ENCODE measurements around the gene DNASE1L2.
"Not testable (repeated sequence)": the region's sequence is repeated elsewhere in the genome, so short reads cannot be mapped to it uniquely, and the experiment has no call there.

DNASE1L2 gene

GRCh38 chr16:2195322-2196161 lies 40.7 kb upstream of the DNASE1L2 start:
- Histone ChIP-seq H3K27me3 (ENCODE audit: low read depth, low read length) (peaks cover 29% of the 10 kb centered on the region), H3K4me3 (ENCODE audit: low read depth in 1 of 2, low read length in 2 of 2) (peak overlapping the region in 1 of 2 donors; percentile 26), H3K9me3 (ENCODE audit: control insufficient read depth in 1 of 2, low read length in 2 of 2) (no peaks in the 10 kb centered on the region), H3K36me3 (ENCODE audit: control insufficient read depth in 1 of 2, insufficient read depth in 2 of 2, low read length in 2 of 2) (no peaks in the 10 kb centered on the region), H3K27ac (ENCODE audit: low read length) (no peak overlapping the region), H3K4me1 (ENCODE audit: control insufficient read depth in 1 of 2, insufficient read depth in 2 of 2, low read length in 2 of 2) (peaks cover 0 to 16% of the 10 kb centered on the region in 2 donors)

- Histone ChIP-seq H3K27me3 (ENCODE audit: low read depth, low read length) (peaks cover 29% of the 10 kb centered on the region), H3K27ac (ENCODE audit: low read length) (no peak within 1 kb of the TSS)
Measured at GRCh38 chr16:2196162-2196980, 39.9 kb upstream of the DNASE1L2 start, which contains the start of gene CASKIN1. Gene CASKIN1 (minus strand): TSS chr16:2196605. CDS start chr16:2196432, 173 bp downstream.

GRCh38 chr16:2196981-2197511 lies 39.2 kb upstream of the DNASE1L2 start:
- H3K36me3 ChIP-seq (ENCODE audit: control insufficient read depth in 1 of 2, insufficient read depth in 2 of 2, low read length in 2 of 2), result no peaks in the 10 kb centered on the region
- no peak overlapping the region for H3K27ac ChIP-seq (ENCODE audit: low read length)
- H3K27me3 ChIP-seq (ENCODE audit: low read depth, low read length), result peaks cover 29% of the 10 kb centered on the region
- no peak overlapping the region for H3K4me3 ChIP-seq (ENCODE audit: low read depth in 1 of 2, low read length in 2 of 2)
- no peaks in the 10 kb centered on the region for H3K9me3 ChIP-seq (ENCODE audit: control insufficient read depth in 1 of 2, low read length in 2 of 2)
- peaks cover 0 to 16% of the 10 kb centered on the region in 2 donors for H3K4me1 ChIP-seq (ENCODE audit: control insufficient read depth in 1 of 2, insufficient read depth in 2 of 2, low read length in 2 of 2)

More at GRCh38 chr16:2196162-2196980, 39.9 kb upstream of the DNASE1L2 start, which contains the start of gene CASKIN1:
- H3K36me3 ChIP-seq (ENCODE audit: control insufficient read depth in 1 of 2, insufficient read depth in 2 of 2, low read length in 2 of 2), result no peaks in the 10 kb centered on the region
- H3K4me3 ChIP-seq (ENCODE audit: low read depth in 1 of 2, low read length in 2 of 2), result peak within 1 kb of the TSS in 1 of 2 donors; percentile 26
- H3K9me3 ChIP-seq (ENCODE audit: control insufficient read depth in 1 of 2, low read length in 2 of 2), result no peaks in the 10 kb centered on the region
- H3K4me1 ChIP-seq (ENCODE audit: control insufficient read depth in 1 of 2, insufficient read depth in 2 of 2, low read length in 2 of 2), result peaks cover 0 to 16% of the 10 kb centered on the region in 2 donors

- Histone ChIP-seq H3K27ac (ENCODE audit: low read length) (no peak overlapping the region), H3K4me3 (ENCODE audit: low read depth in 1 of 2, low read length in 2 of 2) (no peak overlapping the region), H3K4me1 (ENCODE audit: control insufficient read depth in 1 of 2, insufficient read depth in 2 of 2, low read length in 2 of 2) (peaks cover 0 to 16% of the 10 kb centered on the region in 2 donors), H3K36me3 (ENCODE audit: control insufficient read depth in 1 of 2, insufficient read depth in 2 of 2, low read length in 2 of 2) (no peaks in the 10 kb centered on the region), H3K9me3 (ENCODE audit: control insufficient read depth in 1 of 2, low read length in 2 of 2) (no peaks in the 10 kb centered on the region), H3K27me3 (ENCODE audit: low read depth, low read length) (peaks cover 29% of the 10 kb centered on the region)
Measured at GRCh38 chr16:2197765-2198164, 38.5 kb upstream of the DNASE1L2 start.

- Histone ChIP-seq H3K27me3 (ENCODE audit: low read depth, low read length) (peaks cover 29% of the 10 kb centered on the region), H3K36me3 (ENCODE audit: control insufficient read depth in 1 of 2, insufficient read depth in 2 of 2, low read length in 2 of 2) (no peaks in the 10 kb centered on the region)
Measured at GRCh38 chr16:2198283-2198682, 38.0 kb upstream of the DNASE1L2 start.

GRCh38 chr16:2199095-2199494 lies 37.1 kb upstream of the DNASE1L2 start:
- no peak overlapping the region for H3K4me3 ChIP-seq (ENCODE audit: low read depth in 1 of 2, low read length in 2 of 2)
- H3K27me3 ChIP-seq (ENCODE audit: low read depth, low read length), result peaks cover 29% of the 10 kb centered on the region
- H3K9me3 ChIP-seq (ENCODE audit: control insufficient read depth in 1 of 2, low read length in 2 of 2), result no peaks in the 10 kb centered on the region
- no peak overlapping the region for H3K27ac ChIP-seq (ENCODE audit: low read length)
- H3K36me3 ChIP-seq (ENCODE audit: control insufficient read depth in 1 of 2, insufficient read depth in 2 of 2, low read length in 2 of 2), result no peaks in the 10 kb centered on the region
- peaks cover 0 to 16% of the 10 kb centered on the region in 2 donors for H3K4me1 ChIP-seq (ENCODE audit: control insufficient read depth in 1 of 2, insufficient read depth in 2 of 2, low read length in 2 of 2)

More at GRCh38 chr16:2198283-2198682, 38.0 kb upstream of the DNASE1L2 start:
- no peaks in the 10 kb centered on the region for H3K9me3 ChIP-seq (ENCODE audit: control insufficient read depth in 1 of 2, low read length in 2 of 2)
- no peak overlapping the region for H3K27ac ChIP-seq (ENCODE audit: low read length)
- no peak overlapping the region for H3K4me3 ChIP-seq (ENCODE audit: low read depth in 1 of 2, low read length in 2 of 2)
- H3K4me1 ChIP-seq (ENCODE audit: control insufficient read depth in 1 of 2, insufficient read depth in 2 of 2, low read length in 2 of 2), result peaks cover 0 to 16% of the 10 kb centered on the region in 2 donors

GRCh38 chr16:2199621-2200139 lies 36.6 kb upstream of the DNASE1L2 start:
- H3K27me3 ChIP-seq (ENCODE audit: low read depth, low read length), result peaks cover 24% of the 10 kb centered on the region
- no peak overlapping the region for H3K4me3 ChIP-seq (ENCODE audit: low read depth in 1 of 2, low read length in 2 of 2)
- no peaks in the 10 kb centered on the region for H3K36me3 ChIP-seq (ENCODE audit: control insufficient read depth in 1 of 2, insufficient read depth in 2 of 2, low read length in 2 of 2)
- no peaks in the 10 kb centered on the region for H3K9me3 ChIP-seq (ENCODE audit: control insufficient read depth in 1 of 2, low read length in 2 of 2)
- H3K4me1 ChIP-seq (ENCODE audit: control insufficient read depth in 1 of 2, insufficient read depth in 2 of 2, low read length in 2 of 2), result peaks cover 2 to 16% of the 10 kb centered on the region in 2 donors
- H3K27ac ChIP-seq (ENCODE audit: low read length), result no peak overlapping the region

GRCh38 chr16:2200313-2200712 lies 35.9 kb upstream of the DNASE1L2 start:
- H3K27ac ChIP-seq (ENCODE audit: low read length), result no peak overlapping the region
- H3K36me3 ChIP-seq (ENCODE audit: control insufficient read depth in 1 of 2, insufficient read depth in 2 of 2, low read length in 2 of 2), result no peaks in the 10 kb centered on the region
- peaks cover 17% of the 10 kb centered on the region for H3K27me3 ChIP-seq (ENCODE audit: low read depth, low read length)
- no peak overlapping the region for H3K4me3 ChIP-seq (ENCODE audit: low read depth in 1 of 2, low read length in 2 of 2)
- H3K9me3 ChIP-seq (ENCODE audit: control insufficient read depth in 1 of 2, low read length in 2 of 2), result no peaks in the 10 kb centered on the region
- H3K4me1 ChIP-seq (ENCODE audit: control insufficient read depth in 1 of 2, insufficient read depth in 2 of 2, low read length in 2 of 2), result peaks cover 3 to 13% of the 10 kb centered on the region in 2 donors

GRCh38 chr16:2203119-2203688 lies 33.0 kb upstream of the DNASE1L2 start:
- not testable (repeated sequence) for H3K36me3 ChIP-seq (ENCODE audit: control insufficient read depth in 1 of 2, insufficient read depth in 2 of 2, low read length in 2 of 2); H3K27ac ChIP-seq (ENCODE audit: low read length); H3K4me3 ChIP-seq (ENCODE audit: low read depth in 1 of 2, low read length in 2 of 2); H3K9me3 ChIP-seq (ENCODE audit: control insufficient read depth in 1 of 2, low read length in 2 of 2); H3K27me3 ChIP-seq (ENCODE audit: low read depth, low read length)
- H3K4me1 ChIP-seq (ENCODE audit: control insufficient read depth in 1 of 2, insufficient read depth in 2 of 2, low read length in 2 of 2), result peaks cover 9 to 19% of the 10 kb centered on the region in 2 donors

- peaks cover 0 to 20% of the 10 kb centered on the region in 2 donors for H3K36me3 ChIP-seq (ENCODE audit: control insufficient read depth in 1 of 2, insufficient read depth in 2 of 2, low read length in 2 of 2)
- peaks cover 9 to 19% of the 10 kb centered on the region in 2 donors for H3K4me1 ChIP-seq (ENCODE audit: control insufficient read depth in 1 of 2, insufficient read depth in 2 of 2, low read length in 2 of 2)
- H3K27ac ChIP-seq (ENCODE audit: low read length), result peak overlapping the region; percentile 51
- H3K27me3 ChIP-seq (ENCODE audit: low read depth, low read length), result no peaks in the 10 kb centered on the region
- H3K9me3 ChIP-seq (ENCODE audit: control insufficient read depth in 1 of 2, low read length in 2 of 2), result no peaks in the 10 kb centered on the region
- peak overlapping the region; percentile 70 to 76 for H3K4me3 ChIP-seq (ENCODE audit: low read depth in 1 of 2, low read length in 2 of 2)
Measured at GRCh38 chr16:2204416-2205103, 31.7 kb upstream of the DNASE1L2 start.

All from muscle layer of duodenum (tissue), 2 donors.